ENCODE measurements around the gene GATA2.

Gene GATA2

DNA sequence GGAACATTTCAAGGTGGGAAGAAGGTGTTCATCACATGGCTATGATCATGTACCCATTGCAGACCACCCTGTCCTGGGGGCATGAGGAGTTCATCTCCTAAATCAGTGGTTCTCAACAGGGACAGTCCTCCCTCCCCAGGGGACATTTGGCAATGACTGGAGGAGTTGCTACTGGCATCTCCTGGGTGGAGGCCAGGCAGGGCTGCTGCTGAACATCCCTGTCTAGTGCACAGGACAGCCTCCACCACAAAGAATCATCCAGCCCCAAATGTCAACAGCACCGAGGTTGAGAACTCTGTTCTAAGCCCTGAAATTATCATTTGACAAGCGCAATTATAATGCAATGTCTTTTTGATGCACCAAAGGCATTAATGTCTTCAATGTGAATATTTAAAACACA, 21.9 kb downstream of the GATA2 start:
- no peak for ATAC-seq
- TF ChIP-seq PPARA (CRISPR knock-in tag; IDR thresholded peaks at IDR 0.05; ENCODE audit: borderline replicate concordance), result no peak
- TF ChIP-seq, protein P1, sequence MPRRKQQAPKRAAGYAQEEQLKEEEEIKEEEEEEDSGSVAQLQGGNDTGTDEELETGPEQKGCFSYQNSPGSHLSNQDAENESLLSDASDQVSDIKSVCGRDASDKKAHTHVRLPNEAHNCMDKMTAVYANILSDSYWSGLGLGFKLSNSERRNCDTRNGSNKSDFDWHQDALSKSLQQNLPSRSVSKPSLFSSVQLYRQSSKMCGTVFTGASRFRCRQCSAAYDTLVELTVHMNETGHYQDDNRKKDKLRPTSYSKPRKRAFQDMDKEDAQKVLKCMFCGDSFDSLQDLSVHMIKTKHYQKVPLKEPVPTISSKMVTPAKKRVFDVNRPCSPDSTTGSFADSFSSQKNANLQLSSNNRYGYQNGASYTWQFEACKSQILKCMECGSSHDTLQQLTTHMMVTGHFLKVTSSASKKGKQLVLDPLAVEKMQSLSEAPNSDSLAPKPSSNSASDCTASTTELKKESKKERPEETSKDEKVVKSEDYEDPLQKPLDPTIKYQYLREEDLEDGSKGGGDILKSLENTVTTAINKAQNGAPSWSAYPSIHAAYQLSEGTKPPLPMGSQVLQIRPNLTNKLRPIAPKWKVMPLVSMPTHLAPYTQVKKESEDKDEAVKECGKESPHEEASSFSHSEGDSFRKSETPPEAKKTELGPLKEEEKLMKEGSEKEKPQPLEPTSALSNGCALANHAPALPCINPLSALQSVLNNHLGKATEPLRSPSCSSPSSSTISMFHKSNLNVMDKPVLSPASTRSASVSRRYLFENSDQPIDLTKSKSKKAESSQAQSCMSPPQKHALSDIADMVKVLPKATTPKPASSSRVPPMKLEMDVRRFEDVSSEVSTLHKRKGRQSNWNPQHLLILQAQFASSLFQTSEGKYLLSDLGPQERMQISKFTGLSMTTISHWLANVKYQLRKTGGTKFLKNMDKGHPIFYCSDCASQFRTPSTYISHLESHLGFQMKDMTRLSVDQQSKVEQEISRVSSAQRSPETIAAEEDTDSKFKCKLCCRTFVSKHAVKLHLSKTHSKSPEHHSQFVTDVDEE (CRISPR knock-in tag; IDR thresholded peaks at IDR 0.05), result no peak
- no peak for TF ChIP-seq TCF4 (CRISPR knock-in tag; IDR thresholded peaks at IDR 0.05; ENCODE audit: borderline replicate concordance)
- TF ChIP-seq SNAI2 (CRISPR knock-in tag; IDR thresholded peaks at IDR 0.05), result no peak
- no peak for TF ChIP-seq ARNTL (CRISPR knock-in tag; IDR thresholded peaks at IDR 0.05; ENCODE audit: borderline replicate concordance, low read depth)
- TF ChIP-seq, protein P2, sequence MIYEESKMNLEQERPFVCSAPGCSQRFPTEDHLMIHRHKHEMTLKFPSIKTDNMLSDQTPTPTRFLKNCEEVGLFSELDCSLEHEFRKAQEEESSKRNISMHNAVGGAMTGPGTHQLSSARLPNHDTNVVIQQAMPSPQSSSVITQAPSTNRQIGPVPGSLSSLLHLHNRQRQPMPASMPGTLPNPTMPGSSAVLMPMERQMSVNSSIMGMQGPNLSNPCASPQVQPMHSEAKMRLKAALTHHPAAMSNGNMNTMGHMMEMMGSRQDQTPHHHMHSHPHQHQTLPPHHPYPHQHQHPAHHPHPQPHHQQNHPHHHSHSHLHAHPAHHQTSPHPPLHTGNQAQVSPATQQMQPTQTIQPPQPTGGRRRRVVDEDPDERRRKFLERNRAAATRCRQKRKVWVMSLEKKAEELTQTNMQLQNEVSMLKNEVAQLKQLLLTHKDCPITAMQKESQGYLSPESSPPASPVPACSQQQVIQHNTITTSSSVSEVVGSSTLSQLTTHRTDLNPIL (CRISPR knock-in tag; IDR thresholded peaks at IDR 0.05; ENCODE audit: low read depth), result no peak
- TF ChIP-seq, protein P3, sequence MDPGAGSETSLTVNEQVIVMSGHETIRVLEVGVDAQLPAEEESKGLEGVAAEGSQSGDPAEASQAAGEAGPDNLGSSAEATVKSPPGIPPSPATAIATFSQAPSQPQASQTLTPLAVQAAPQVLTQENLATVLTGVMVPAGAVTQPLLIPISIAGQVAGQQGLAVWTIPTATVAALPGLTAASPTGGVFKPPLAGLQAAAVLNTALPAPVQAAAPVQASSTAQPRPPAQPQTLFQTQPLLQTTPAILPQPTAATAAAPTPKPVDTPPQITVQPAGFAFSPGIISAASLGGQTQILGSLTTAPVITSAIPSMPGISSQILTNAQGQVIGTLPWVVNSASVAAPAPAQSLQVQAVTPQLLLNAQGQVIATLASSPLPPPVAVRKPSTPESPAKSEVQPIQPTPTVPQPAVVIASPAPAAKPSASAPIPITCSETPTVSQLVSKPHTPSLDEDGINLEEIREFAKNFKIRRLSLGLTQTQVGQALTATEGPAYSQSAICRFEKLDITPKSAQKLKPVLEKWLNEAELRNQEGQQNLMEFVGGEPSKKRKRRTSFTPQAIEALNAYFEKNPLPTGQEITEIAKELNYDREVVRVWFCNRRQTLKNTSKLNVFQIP (CRISPR knock-in tag; IDR thresholded peaks at IDR 0.05; ENCODE audit: borderline replicate concordance, low read depth), result no peak
- TF ChIP-seq TOX (CRISPR knock-in tag; IDR thresholded peaks at IDR 0.05; ENCODE audit: borderline replicate concordance), result no peak
- no peak for TF ChIP-seq ISL1 (CRISPR knock-in tag; IDR thresholded peaks at IDR 0.05)
- TF ChIP-seq OSR1 (CRISPR knock-in tag; IDR thresholded peaks at IDR 0.05), result no peak
- TF ChIP-seq ZNF70 (CRISPR knock-in tag; IDR thresholded peaks at IDR 0.05), result no peak
- no peak for TF ChIP-seq CSDC2 (CRISPR knock-in tag; IDR thresholded peaks at IDR 0.05)
- TF ChIP-seq, protein P4, sequence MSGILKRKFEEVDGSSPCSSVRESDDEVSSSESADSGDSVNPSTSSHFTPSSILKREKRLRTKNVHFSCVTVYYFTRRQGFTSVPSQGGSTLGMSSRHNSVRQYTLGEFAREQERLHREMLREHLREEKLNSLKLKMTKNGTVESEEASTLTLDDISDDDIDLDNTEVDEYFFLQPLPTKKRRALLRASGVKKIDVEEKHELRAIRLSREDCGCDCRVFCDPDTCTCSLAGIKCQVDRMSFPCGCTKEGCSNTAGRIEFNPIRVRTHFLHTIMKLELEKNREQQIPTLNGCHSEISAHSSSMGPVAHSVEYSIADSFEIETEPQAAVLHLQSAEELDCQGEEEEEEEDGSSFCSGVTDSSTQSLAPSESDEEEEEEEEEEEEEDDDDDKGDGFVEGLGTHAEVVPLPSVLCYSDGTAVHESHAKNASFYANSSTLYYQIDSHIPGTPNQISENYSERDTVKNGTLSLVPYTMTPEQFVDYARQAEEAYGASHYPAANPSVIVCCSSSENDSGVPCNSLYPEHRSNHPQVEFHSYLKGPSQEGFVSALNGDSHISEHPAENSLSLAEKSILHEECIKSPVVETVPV (CRISPR knock-in tag; IDR thresholded peaks at IDR 0.05), result no peak

DNA sequence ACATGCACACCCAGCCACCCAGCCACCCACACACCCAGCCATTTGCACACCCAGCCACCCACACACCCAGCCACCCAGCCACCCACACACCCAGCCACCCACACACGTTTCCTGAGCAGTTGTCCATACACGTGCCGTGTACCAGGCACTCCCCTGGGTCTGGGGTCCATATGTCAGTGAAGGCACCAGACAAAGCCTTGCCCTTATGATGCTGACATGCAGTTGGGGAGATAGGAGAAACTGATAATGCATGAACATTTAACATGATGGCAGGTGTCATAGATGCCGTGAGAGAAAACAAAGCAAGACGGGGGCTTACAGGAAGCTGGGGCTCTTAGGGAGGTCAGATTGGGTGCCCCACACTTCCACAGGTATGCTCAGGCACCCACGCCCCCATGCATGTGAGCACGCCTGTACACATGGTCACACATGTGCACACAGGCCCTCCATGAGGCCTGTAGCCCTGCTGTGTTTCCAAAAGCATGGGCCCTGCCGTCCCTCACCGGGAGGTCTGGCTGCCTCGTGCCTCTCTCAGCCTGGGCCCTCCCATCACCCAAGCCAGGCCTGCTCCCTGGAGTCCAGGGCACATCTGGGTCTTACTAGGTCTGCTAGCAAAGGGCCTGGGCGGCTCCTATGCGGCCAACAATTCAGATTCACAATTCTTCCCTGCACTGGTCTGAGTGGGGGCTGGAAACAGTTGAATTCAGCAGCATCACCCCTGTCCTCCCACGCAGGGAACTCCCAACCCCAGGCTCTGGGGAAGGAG, 22.7 kb downstream of the GATA2 start:
- peak; percentile 30; the same call in 2 of the 3 replicates for ATAC-seq
- TF ChIP-seq ISL1 (CRISPR knock-in tag; IDR thresholded peaks at IDR 0.05) (no peak), ESRRG (CRISPR knock-in tag; IDR thresholded peaks at IDR 0.05) (no peak), SNAI2 (CRISPR knock-in tag; IDR thresholded peaks at IDR 0.05) (no peak), ZNF8 (CRISPR knock-in tag; IDR thresholded peaks at IDR 0.05) (0 out of 2 replicates have a peak, but pooled peaks have one; percentile 13), CSDC2 (CRISPR knock-in tag; IDR thresholded peaks at IDR 0.05) (no peak), ZFP30 (CRISPR knock-in tag; IDR thresholded peaks at IDR 0.05) (no peak), ARNTL (CRISPR knock-in tag; IDR thresholded peaks at IDR 0.05; ENCODE audit: borderline replicate concordance, low read depth) (no peak), TCF4 (CRISPR knock-in tag; IDR thresholded peaks at IDR 0.05; ENCODE audit: borderline replicate concordance) (peak; percentile 58; the same call in 1 of the 2 replicates), ZNF565 (CRISPR knock-in tag; conservative IDR thresholded peaks at IDR 0.05; ENCODE audit: low read depth) (no peak), PPARA (CRISPR knock-in tag; IDR thresholded peaks at IDR 0.05; ENCODE audit: borderline replicate concordance) (no peak)
- TF ChIP-seq, protein P4 (CRISPR knock-in tag; IDR thresholded peaks at IDR 0.05), result no peak
- TF ChIP-seq, protein P1 (CRISPR knock-in tag; IDR thresholded peaks at IDR 0.05), result peak; percentile 51

Measured in SK-N-SH treated with all-trans-retinoic acid at 6 μM for 48 hours (cell line).